NOMO-1 treated with DMSO at 0.1 percent for 48 hours (cell line): ENCODE measurements around the gene DSCAM.
A peak's percentile ranks its signal among the peaks of the same experiment; 100 is the strongest.
"Not testable (repeated sequence)": the region's sequence is repeated elsewhere in the genome, so short reads cannot be mapped to it uniquely, and the experiment has no call there.

Source experiments
- DNase-seq: peaks from one replicate; lab custom pipeline; 2025; ENCODE audit not compliant: unreplicated experiment; lab: John Stamatoyannopoulos, UW

DSCAM gene

GRCh38 chr21:40846587-40847411 is at the start of gene DSCAM:
DSCAM (minus strand) TSS chr21:40847158; CDS start chr21:40846661, 497 bp downstream.
- no peak for DNase-seq

- DNase-seq, result not testable (repeated sequence)
These were observed 48.7 kb upstream of the DSCAM start for GRCh38 chr21:40895697-40896096.

GRCh38 chr21:40886931-40887330 is 40.0 kb upstream of the DSCAM start:
- DNase-seq, result no peak

GRCh38 chr21:40886006-40886405 is 39.0 kb upstream of the DSCAM start:
- no peak for DNase-seq

GRCh38 chr21:40882192-40882915 is 35.4 kb upstream of the DSCAM start:
- no peak for DNase-seq

GRCh38 chr21:40881767-40882166 is 34.8 kb upstream of the DSCAM start:
- no peak for DNase-seq

GRCh38 chr21:40871099-40871498 is 24.1 kb upstream of the DSCAM start:
- no peak for DNase-seq

GRCh38 chr21:40863839-40864238 is 16.9 kb upstream of the DSCAM start:
- DNase-seq, result no peak

- DNase-seq, result no peak
These were observed 11.6 kb upstream of the DSCAM start for GRCh38 chr21:40858517-40858916.

GRCh38 chr21:40853956-40854688 is 7.2 kb upstream of the DSCAM start:
- DNase-seq, result peak; percentile 7

- no peak for DNase-seq
These were observed 5.6 kb upstream of the DSCAM start for GRCh38 chr21:40852563-40852962.

- DNase-seq, result no peak
These were observed 4.8 kb upstream of the DSCAM start for GRCh38 chr21:40851749-40852148.

- peak; percentile 47 for DNase-seq
These were observed 3.1 kb upstream of the DSCAM start for GRCh38 chr21:40850071-40850470.

- DNase-seq, result no peak
These were observed 993 bp upstream of the DSCAM start for GRCh38 chr21:40847951-40848350.

- DNase-seq, result no peak
These were observed 855 bp downstream of the DSCAM start for GRCh38 chr21:40846103-40846502.

- DNase-seq, result peak; percentile 24
These were observed 1.4 kb downstream of the DSCAM start for GRCh38 chr21:40845441-40845995.

- no peak for DNase-seq
These were observed 2.0 kb downstream of the DSCAM start for GRCh38 chr21:40844935-40845334.

- DNase-seq, result no peak
These were observed 4.8 kb downstream of the DSCAM start for GRCh38 chr21:40842197-40842552.

- DNase-seq, result peak; percentile 32
These were observed 5.3 kb downstream of the DSCAM start for GRCh38 chr21:40841524-40842196.

- DNase-seq, result no peak
These were observed 6.4 kb downstream of the DSCAM start for GRCh38 chr21:40840401-40841125.
